OCI-LY1 (cell line): ENCODE measurements around the gene PSME3.

ENCODE experiments used
- H2AFZ ChIP-seq: fragments of 200-600 bp; sonication (generic), shearing (Covaris generic); 2 replicates; pipeline ENCODE4 v1.6.0; 2014; ENCODE audit warnings: antibody characterized with exemption, mild to moderate bottlenecking, low read length
- H3F3A ChIP-seq: fragments of 200-600 bp; sonication (generic), shearing (Covaris generic); 2 replicates; pipeline ENCODE4 v1.6.0; 2014; ENCODE audit warnings: mild to moderate bottlenecking, antibody characterized with exemption, low read length, moderate library complexity; ENCODE audit not compliant: insufficient read depth
- H3K27ac ChIP-seq: fragments of 200-600 bp; sonication (generic); 2 replicates; pipeline ENCODE4 v1.5.1; 2014; ENCODE audit warnings: low read length, mixed run types, mild to moderate bottlenecking, low read depth; ENCODE audit not compliant: poor library complexity, severe bottlenecking
- H3K27me3 ChIP-seq: fragments of 200-600 bp; sonication (generic); 2 replicates; pipeline ENCODE4 v1.6.0; 2014; ENCODE audit warnings: antibody characterized with exemption, mild to moderate bottlenecking, low read length, moderate library complexity; ENCODE audit not compliant: insufficient read depth
- H3K36me3 ChIP-seq: fragments of 200-600 bp; sonication (generic); 2 replicates; pipeline ENCODE4 v1.6.1; 2014; ENCODE audit warnings: mild to moderate bottlenecking, antibody characterized with exemption, low read length, moderate library complexity, mixed read lengths; ENCODE audit not compliant: insufficient read depth
- H3K4me1 ChIP-seq: fragments of 200-600 bp; sonication (generic); 2 replicates; pipeline ENCODE4 v1.5.1; 2014; ENCODE audit warnings: mild to moderate bottlenecking, low read length, moderate library complexity; ENCODE audit not compliant: insufficient read depth, severe bottlenecking
- H3K4me2 ChIP-seq: fragments of 200-600 bp; sonication (generic), shearing (Covaris generic); 2 replicates; pipeline ENCODE4 v1.6.1; 2014; ENCODE audit warnings: low read length
- H3K4me3 ChIP-seq: fragments of 200-600 bp; sonication (generic); 2 replicates; pipeline ENCODE4 v1.5.1; 2014; ENCODE audit warnings: low read length, low read depth, mild to moderate bottlenecking, mixed read lengths; ENCODE audit not compliant: poor library complexity, severe bottlenecking
- H3K79me2 ChIP-seq: fragments of 200-600 bp; shearing (Covaris generic); 2 replicates; pipeline ENCODE4 v1.6.1; 2016; ENCODE audit warnings: mixed run types, low read length, mixed read lengths; ENCODE audit not compliant: insufficient read depth
- H3K9ac ChIP-seq: fragments of 200-600 bp; sonication (generic), shearing (Covaris generic); 2 replicates; pipeline ENCODE4 v1.6.1; 2014; ENCODE audit warnings: mild to moderate bottlenecking, low read length, mixed read lengths
- H3K9me2 ChIP-seq: fragments of 200-600 bp; sonication (generic), shearing (Covaris generic); 2 replicates; pipeline ENCODE4 v1.6.1; 2014; ENCODE audit warnings: low read depth, mild to moderate bottlenecking, low read length, mixed read lengths
- H3K9me3 ChIP-seq: fragments of 200-600 bp; shearing (Covaris generic); 2 replicates; pipeline ENCODE4 v1.6.1; 2014; ENCODE audit warnings: low read length, mixed read lengths
- H4K20me1 ChIP-seq: fragments of 200-600 bp; sonication (generic), shearing (Covaris generic); 2 replicates; pipeline ENCODE4 v1.6.0; 2016; ENCODE audit warnings: mild to moderate bottlenecking, low read length; ENCODE audit not compliant: insufficient read depth
- EZH2 ChIP-seq: fragments of 200-600 bp; sonication (generic), shearing (Covaris generic); IDR thresholded peaks from 2 replicates; pipeline ENCODE4 v1.8.0; 2017; ENCODE audit warnings: borderline replicate concordance, mixed run types, mild to moderate bottlenecking, antibody characterized with exemption, low read length, moderate library complexity, mixed read lengths
- TF ChIP-seq, protein P1 (sequence below): fragments of 200-600 bp; sonication (generic), shearing (Covaris generic); IDR thresholded peaks from 2 replicates; pipeline ENCODE4 v1.5.1; 2017; ENCODE audit warnings: mild to moderate bottlenecking, antibody characterized with exemption, low read length, moderate library complexity, mixed read lengths

The PSME3 gene

DNA sequence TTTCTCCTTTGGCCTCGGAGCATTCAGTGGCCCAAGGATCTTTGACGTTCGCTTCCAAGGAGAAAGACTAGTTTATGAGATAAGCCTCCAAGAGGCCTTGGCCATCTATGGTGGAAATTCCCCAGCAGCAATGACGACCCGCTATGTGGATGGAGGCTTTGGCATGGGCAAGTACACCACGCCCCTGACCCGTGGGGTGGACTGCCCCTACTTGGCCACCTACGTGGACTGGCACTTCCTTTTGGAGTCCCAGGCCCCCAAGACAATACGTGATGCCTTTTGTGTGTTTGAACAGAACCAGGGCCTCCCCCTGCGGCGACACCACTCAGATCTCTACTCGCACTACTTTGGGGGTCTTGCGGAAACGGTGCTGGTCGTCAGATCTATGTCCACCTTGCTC, 19.2 kb downstream of the PSME3 start:
- no peaks in the 10 kb centered on the region for H3K9me2 ChIP-seq
- H3K4me3 ChIP-seq, result no peak overlapping the region
- H3K36me3 ChIP-seq, result no peaks in the 10 kb centered on the region
- peaks cover 6% of the 10 kb centered on the region for H3K4me1 ChIP-seq
- H3F3A ChIP-seq, result no peaks in the 10 kb centered on the region
- no peak overlapping the region for H3K4me2 ChIP-seq
- H3K27me3 ChIP-seq, result no peaks in the 10 kb centered on the region
- no peaks in the 10 kb centered on the region for H3K79me2 ChIP-seq
- H2AFZ ChIP-seq, result no peak overlapping the region
- TF ChIP-seq, protein P1, sequence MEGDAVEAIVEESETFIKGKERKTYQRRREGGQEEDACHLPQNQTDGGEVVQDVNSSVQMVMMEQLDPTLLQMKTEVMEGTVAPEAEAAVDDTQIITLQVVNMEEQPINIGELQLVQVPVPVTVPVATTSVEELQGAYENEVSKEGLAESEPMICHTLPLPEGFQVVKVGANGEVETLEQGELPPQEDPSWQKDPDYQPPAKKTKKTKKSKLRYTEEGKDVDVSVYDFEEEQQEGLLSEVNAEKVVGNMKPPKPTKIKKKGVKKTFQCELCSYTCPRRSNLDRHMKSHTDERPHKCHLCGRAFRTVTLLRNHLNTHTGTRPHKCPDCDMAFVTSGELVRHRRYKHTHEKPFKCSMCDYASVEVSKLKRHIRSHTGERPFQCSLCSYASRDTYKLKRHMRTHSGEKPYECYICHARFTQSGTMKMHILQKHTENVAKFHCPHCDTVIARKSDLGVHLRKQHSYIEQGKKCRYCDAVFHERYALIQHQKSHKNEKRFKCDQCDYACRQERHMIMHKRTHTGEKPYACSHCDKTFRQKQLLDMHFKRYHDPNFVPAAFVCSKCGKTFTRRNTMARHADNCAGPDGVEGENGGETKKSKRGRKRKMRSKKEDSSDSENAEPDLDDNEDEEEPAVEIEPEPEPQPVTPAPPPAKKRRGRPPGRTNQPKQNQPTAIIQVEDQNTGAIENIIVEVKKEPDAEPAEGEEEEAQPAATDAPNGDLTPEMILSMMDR, result no peak
- no peak overlapping the region for H3K9ac ChIP-seq
- H3K27ac ChIP-seq, result no peak overlapping the region
- H3K9me3 ChIP-seq, result no peaks in the 10 kb centered on the region
- H4K20me1 ChIP-seq, result no peaks in the 10 kb centered on the region

DNA sequence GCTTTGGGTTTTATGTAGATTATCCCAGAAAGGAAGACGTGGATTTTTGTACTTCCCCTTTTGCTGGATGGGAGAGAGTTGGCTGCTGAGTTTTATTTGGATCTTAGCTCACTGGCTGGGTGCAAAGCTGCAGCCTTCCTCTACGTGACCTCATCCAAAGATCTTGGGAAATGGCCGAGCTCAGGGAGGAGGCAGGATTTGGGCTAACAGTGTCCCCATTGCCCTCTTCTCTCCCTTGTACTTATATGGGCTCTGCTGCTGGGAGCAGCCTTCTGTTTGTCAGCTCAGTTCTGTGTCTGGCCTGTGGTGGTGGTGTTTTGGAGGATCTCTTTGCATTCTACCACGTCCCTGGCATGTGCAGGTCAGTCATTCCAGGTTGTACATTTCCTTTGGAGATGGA, 19.8 kb downstream of the PSME3 start:
- Histone ChIP-seq H3K27ac (no peak overlapping the region), H3K9ac (no peak overlapping the region), H3K9me2 (no peaks in the 10 kb centered on the region), H2AFZ (no peak overlapping the region), H3K9me3 (no peaks in the 10 kb centered on the region), H3K27me3 (no peaks in the 10 kb centered on the region), H3K4me1 (peaks cover 6% of the 10 kb centered on the region), H3K36me3 (no peaks in the 10 kb centered on the region), H3K4me2 (no peak overlapping the region), H3K79me2 (no peaks in the 10 kb centered on the region), H4K20me1 (no peaks in the 10 kb centered on the region), H3K4me3 (no peak overlapping the region), H3F3A (no peaks in the 10 kb centered on the region)
- TF ChIP-seq, protein P1, result no peak
- TF ChIP-seq EZH2, result no peak

DNA sequence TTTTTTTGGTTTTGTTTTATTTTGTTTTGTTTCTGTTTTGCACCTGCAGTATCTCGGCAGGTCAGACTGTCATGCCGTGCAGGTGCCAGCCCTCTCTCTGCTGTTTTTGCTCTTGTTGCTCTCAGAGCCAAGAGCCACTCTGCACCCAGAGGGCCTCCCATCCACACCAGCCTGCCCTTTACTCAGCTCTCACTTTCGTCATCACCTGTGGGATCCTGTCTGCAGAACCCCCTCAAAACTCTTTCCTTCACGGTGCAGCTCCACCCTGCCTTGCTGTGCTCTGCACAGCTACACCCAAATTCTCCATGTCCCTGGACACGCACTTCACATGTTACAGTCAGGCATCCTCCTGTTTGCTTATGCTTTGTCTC, 20.4 kb downstream of the PSME3 start:
- Histone ChIP-seq H3K4me1 (peaks cover 6% of the 10 kb centered on the region), H4K20me1 (no peaks in the 10 kb centered on the region), H3K4me3 (no peak overlapping the region), H3K4me2 (no peak overlapping the region), H2AFZ (no peak overlapping the region), H3K79me2 (no peaks in the 10 kb centered on the region), H3F3A (no peaks in the 10 kb centered on the region), H3K27ac (no peak overlapping the region), H3K9ac (no peak overlapping the region), H3K27me3 (no peaks in the 10 kb centered on the region), H3K36me3 (no peaks in the 10 kb centered on the region), H3K9me3 (no peaks in the 10 kb centered on the region), H3K9me2 (no peaks in the 10 kb centered on the region)
- TF ChIP-seq, protein P1, result no peak
- TF ChIP-seq EZH2, result no peak
